Tibial nerve (tissue), 4 donors: ENCODE measurements around the gene GPR139.

Experiments
- CTCF ChIP-seq, 5 experiments: fragments of 200-600 bp in 3 of 5; fragments of 450-650 bp in 2 of 5; sonication (generic) in 3 of 5; IDR thresholded peaks; one replicate each; pipeline ENCODE4 v1.5.1; 2016 to 2019; ENCODE audit warnings: antibody characterized with exemption in 5 of 5, mild to moderate bottlenecking in 3 of 5, moderate library complexity in 2 of 5
- EP300 ChIP-seq, 2 donors: sonication (generic); formaldehyde crosslinking; IDR thresholded peaks; one replicate each; pipeline ENCODE4 v1.6.1; 2017; ENCODE audit warnings: antibody characterized with exemption in 2 of 2, mild to moderate bottlenecking in 1 of 2
- POLR2A ChIP-seq, 2 donors: fragments of 450-650 bp; IDR thresholded peaks; one replicate each; pipeline ENCODE4 v1.6.1; 2017; ENCODE audit warnings: antibody characterized with exemption in 2 of 2, mild to moderate bottlenecking in 2 of 2, moderate library complexity in 2 of 2

- TF ChIP-seq CTCF (IDR thresholded peaks at IDR 0.05) = no peak
- TF ChIP-seq POLR2A (IDR thresholded peaks at IDR 0.05) = no peak
- TF ChIP-seq EP300 (IDR thresholded peaks at IDR 0.05) = no peak
Measured at GRCh38 chr16:20107083-20107482, 33.4 kb upstream of the GPR139 start.
